Skeletal muscle cell (primary cell): Measurements from ENCODE around the gene KANTR.

Experiments used
- DNase-seq: peaks from one replicate; pipeline ENCODE4 v3.0.0-alpha.2; 2010; ENCODE audit warnings: low read depth
- H3K4me3 ChIP-seq: 2 replicates; pipeline ENCODE4 v1.5.1; 2011; ENCODE audit warnings: low read depth, mild to moderate bottlenecking, control low read depth, low read length, moderate library complexity

KANTR gene, protein sequence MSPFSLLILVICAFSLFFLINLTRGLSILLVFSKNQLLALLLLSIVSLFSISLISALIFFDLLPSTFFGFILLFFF

DNA sequence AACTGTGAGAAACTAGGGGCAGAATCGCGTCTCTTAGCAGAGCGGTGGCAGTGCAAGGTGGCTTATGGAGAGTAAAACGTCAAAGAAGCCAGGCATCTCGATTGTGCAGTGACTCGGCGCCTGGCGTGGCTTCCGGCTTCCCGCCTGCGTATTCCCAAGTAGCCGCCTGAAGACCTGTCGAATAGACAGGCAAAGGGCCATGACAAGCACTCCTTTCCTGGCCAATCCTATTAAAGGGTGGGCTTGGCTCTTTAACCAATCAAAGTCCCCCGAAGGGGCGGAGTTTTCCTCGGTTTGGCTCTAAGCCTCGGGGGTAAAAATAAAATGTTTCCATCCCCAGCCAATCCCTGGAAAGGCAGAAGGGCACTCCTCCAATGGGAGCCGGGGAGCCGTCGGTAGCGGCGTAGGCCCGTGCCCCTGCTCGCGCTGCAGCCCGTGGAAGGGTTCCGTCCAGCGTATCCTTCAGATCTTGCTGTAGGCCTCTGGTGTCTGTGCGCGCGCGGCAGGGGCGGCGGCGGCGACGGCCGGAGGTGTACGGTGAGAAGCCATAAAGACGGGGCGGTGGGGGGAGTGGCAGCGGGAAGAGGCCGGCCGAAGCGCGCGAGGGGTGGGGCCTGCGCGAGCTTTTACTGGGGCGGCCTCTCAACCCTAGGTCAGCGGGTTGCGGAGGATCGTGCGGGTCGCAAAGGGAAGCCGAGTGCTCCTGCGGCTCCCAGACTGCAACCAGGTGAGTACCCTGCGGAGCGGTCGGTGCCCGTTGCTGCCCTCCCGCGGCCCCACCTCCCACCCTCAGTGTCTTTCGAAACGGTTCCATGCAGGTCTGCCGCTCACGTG, at the start of gene KANTR:
Gene KANTR (plus strand): TSS at position 395 of the 834 bp plus-strand sequence. CDS start 30,131 bp downstream, outside the sequence.
- peak; percentile 82 for DNase-seq
- H3K4me3 ChIP-seq, result peak within 1 kb of the TSS; percentile 63

DNA sequence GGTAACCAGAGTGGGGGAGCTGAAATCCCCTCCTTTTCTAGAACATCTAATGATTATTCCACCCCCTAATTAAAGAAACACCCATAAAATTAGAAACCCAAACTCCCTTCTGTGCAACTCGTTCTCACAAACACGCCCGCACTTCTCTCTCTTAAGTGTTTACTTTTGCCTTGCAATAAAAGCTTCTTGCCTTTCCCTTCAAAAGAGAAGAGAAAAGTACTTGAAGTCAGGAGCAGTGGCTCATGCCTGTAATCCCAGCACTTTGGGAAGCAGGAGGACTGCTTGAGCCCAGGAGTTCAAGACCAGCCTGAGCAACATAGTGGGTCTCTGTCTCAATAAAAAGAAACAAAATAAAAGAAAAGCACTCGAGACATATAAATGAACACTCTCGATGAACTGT, 48.9 kb upstream of the KANTR start:
- DNase-seq, result no peak
- H3K4me3 ChIP-seq, result no peak overlapping the region

DNA sequence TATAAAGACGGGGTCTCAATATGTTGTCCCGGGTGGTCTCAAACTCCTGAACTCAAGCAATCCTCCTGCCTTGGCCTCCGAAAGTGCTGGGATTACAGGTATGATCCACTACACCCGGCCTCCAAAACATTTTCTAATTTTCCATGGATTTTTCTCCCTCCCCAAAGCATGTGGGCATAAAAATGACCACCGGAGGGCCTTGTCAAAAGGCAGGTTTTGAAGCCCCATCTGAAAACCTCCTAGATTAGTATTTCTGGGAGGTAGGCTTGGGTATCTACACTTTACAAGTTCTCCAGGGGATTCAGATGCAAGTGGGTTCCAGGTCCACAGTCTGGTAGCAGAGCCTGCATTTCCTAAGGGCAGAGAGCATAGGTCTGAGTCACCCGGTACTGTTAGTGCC, 46.7 kb upstream of the KANTR start:
- no peak for DNase-seq
- H3K4me3 ChIP-seq, result no peak overlapping the region

DNA sequence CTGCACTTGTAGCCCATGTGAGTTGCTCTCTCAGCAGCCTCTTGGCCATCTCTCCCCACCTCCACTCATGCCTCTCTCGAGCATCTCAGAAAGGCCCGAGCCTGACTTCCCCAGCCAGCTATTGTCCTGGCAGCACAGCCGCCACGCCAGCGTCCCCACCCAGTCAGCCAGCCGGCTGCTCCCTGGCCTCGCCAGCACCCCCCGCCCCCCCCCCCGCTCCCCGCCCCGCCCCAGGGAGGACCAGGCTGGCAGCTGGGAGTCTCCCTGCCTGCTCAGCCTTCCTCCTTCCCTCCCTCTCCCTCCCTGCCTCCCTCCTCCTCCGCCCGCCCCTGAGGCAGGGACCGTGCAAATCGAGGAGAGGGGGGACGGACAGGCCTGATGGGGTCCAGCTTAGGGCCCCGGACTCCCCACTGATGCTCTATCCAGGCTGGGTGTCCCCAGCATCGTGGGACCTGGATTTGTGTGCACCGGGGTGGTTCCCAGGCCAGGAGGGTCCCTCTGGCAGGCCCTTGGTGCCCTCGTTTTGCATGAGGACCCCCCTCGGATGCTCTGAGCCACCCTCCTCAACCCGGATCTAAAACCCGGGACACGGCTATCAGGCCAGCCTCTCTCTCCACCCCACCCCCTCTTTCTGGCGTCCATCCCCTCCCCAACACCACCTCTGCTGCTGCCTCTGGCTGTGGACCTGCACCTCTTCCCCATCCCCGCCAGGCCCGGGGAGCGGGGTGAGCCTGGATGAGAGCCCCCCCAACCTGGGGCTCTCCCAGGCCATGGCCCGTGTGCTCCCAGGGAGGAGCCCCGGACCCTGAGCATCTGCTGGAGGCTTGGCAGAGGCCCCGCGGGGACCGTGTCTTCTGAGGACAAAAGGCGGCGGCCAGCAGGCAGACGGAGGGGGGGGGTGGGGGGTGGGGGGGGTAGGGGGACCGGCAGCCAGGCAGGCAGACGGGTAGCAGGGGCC, 45.5 kb upstream of the KANTR start, which contains the start of gene GPR173:
Gene GPR173 (plus strand): TSS at position 621 of the 958 bp plus-strand sequence. CDS start 27,833 bp downstream, outside the sequence.
- peak within 1 kb of the TSS; percentile 66 for H3K4me3 ChIP-seq
- DNase-seq, result peak; percentile 50

DNA sequence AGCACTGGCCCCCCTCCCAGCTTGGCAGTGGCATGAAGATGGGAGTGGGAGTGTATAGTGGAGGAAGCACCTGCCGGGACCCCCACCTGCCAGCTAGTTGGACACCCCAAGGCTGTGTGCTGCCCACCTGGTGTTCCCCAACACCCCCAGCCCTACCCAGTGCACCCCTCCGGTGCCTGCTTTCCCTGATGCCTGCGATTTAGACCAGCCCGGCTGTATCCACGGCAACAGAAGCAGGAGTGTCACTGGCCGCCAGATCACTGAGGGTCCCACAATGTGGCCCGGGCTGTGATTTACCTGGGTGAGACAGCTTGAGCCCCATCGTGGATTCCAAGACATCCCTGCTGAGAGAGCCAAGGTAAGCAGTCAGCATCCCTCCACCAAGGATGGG, 44.8 kb upstream of the KANTR start:
- peak overlapping the region; percentile 66 for H3K4me3 ChIP-seq
- DNase-seq, result no peak

DNA sequence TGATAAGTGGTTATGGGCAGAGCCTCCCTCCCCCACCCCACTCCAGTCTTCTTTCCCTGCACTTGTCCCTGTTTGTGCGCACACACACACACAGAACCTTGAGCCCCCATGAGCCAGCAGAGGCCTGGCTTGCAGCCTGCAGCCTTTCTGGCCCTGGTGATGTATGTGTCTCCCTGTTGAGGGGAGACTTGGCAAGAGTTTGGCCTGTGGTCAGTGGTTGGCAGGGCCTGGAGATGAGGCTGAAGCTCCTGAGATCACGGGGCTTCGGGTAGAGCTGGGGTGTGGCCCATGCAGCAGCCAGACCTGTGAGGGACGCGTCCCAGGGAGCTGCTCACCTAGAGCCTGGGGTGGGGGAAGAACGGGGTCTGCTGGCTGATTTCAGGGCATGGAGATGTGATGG, 43.1 kb upstream of the KANTR start:
- peak overlapping the region; percentile 33 for H3K4me3 ChIP-seq
- no peak for DNase-seq

DNA sequence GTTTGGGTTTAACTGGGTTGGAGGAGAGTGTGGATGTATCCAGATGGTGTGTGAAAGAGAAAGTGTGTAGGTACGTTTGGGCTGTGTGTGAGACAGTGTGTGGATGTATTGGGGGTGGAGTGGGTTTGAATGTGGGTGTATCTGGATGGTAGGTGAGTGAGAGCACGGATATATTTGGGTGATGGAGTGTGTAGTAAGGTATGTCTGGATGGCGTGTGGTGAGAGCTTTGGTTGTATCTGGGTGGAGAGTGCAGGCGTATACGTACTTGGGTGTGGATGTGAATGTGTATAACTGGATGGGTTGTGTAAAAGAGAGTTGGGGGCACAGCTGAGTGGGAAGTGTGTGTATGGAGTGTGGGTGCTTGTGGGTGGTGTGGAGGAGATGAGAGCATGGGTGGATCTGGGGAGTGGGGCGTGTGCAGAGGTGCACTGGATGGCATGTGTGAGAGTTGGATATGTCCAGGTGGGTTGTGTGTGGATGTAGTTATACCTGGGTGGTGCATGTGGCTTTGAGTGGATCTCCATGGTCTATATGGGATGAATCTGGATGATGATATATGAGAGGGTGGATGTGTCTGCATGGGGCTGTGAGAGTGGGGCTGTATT, 38.6 kb upstream of the KANTR start:
- no peak for DNase-seq
- H3K4me3 ChIP-seq, result no peak overlapping the region

DNA sequence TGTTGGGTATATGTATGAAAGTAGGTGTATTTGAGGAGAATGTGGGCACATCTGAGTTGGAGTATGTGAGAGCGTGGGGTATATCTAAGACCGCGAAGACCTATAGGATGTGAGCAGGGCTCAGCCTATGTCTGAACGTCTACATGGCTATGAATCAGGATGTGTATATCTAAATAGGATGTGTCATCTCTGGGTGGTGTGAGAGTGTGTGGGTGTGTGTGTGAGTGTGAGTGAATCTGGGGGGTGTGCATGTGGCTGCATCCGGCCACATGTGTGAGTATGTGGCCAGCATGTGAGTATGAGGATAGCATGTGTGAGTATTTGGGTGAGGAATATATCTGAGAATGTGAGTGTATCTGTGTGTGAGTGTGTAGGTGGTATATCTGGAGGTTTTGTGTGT, 37.6 kb upstream of the KANTR start:
- no peak for DNase-seq

DNA sequence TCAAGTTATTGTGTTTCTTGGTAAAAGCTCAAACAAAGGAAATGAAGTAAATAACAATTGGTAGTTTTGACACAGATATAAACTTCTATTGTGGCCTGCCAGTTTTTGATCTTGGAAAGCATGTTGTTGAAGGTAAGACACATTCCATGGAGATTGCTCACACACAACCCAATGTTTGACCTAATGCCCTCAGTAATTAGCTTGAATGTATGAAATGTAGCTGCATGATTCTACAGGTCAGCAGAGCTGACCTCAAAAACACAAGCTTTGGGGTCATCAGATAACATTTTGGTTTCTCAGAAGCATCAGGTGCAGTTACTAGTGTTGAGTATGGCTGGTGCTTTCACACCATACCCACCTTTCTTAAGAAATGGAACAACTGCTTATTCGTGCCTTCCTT, 28.8 kb upstream of the KANTR start:
- no peak overlapping the region for H3K4me3 ChIP-seq
- no peak for DNase-seq

More for the DNA sequence above, 37.6 kb upstream of the KANTR start:
- no peak overlapping the region for H3K4me3 ChIP-seq

DNA sequence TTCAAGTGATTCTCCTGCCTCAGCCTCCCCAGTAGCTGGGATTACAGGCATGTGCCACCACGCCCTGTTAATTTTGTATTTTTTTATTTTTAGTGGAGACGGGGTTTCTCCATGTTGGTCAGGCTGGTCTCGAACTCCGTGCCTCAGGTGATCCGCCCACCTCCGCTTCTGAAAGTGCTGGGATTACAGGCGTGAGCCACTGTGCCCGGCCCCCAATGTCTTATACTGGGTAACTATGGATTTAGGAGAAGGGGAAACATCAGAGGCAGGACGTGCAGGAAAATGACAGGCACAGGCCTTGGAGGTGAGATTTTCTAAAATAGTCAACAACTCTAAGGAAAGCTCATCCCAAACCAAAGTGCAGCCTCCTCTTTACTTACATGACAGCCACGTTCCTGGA, 22.9 kb upstream of the KANTR start:
- DNase-seq, result no peak
- no peak overlapping the region for H3K4me3 ChIP-seq

DNA sequence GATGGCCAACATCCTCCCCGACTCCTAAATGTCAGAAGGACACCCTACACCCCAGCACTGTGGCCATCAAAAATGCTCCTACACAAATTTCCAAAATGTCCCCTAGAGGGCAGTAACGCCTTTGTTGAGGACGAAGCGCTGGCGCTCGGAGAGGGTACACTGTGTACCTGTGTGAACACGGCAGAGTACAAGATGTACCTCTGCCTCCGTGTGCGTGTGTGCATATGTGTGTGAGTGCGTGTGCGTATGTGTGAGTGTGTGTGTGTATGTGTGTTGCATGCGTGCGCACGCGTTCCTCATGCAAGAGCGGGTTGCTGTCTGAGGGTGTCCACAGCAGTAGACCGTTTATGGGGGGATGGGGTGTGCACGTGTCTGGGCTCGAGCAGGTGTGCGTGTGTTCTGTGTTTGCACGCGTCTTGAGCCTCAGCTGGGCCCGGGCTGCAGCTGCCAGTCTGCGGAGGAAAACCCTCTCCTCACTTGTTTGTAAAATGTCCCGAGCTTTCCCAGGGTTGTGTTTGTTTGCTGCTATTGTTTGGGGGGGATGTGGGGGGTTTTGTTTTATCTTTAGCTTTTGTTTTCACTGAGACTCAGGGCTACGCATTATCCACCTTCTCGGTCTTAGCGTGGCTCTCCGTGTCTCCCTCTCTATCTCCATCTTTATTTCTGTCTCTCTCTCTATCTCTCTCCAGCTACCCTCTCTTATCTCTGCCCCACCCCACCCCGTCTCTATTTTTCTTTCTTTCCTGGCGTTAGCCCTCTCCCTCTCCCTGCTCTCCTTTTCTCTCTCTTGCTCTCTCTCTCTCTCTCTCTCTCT, 22.1 kb upstream of the KANTR start:
- peak; percentile 48 for DNase-seq
- no peak overlapping the region for H3K4me3 ChIP-seq

DNA sequence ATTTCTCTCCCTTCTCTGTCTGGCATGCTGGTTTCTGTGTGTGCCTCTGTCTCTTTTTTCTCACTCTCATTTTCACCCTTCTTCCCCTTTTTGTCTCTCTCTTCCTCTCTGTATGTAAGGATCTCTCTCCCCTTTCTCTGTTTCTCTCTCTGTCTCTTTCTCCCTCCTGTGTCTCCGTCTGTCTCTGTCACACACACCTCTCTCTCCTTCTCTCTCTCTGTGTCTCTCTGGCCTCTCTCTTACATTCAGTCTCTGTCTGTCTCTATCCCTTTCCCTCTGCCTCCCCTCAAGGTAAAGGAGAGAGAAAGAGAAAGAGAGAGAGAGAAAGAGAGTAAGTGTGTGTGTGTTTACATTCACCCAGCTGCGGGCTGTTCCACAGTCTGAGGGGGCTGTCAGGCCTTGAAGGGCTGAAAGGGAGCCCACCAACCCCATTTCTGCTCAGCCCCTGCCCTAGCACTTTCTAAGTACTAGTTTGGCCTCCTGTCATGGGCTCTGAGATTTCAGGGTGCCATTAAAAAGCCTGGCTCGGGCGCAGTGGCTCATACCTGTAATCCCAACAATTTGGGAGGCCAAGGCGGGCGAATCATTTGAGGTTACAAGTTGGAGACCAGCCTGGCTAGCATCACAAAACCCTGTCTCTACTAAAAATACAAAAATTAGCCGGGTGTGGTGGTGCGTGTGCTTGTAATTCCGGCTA, 21.4 kb upstream of the KANTR start:
- no peak overlapping the region for H3K4me3 ChIP-seq
- DNase-seq, result no peak

DNA sequence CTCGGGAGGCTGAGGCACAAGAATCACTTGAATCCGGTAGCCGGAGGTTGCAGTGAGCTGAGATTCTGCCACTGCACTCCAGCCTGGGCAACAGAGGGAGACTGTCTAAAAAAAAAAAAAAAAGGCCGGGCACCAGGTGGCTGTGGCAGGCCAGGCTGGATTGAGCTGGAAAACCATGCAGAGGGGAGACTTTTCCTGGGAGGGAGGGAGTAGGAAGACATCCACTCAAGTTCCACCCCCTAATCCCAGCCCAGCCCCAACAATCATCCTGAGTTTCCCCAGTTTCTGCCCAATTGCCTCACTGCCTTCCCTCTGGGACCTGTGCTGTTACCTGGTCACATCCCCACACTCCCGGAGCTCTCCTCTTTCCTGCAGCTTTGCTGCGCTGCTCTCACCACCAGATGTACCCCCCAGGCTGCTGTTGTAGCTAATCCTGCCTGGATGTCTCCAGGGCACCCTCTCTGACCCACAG, 20.8 kb upstream of the KANTR start:
- no peak for DNase-seq
- no peak overlapping the region for H3K4me3 ChIP-seq

DNA sequence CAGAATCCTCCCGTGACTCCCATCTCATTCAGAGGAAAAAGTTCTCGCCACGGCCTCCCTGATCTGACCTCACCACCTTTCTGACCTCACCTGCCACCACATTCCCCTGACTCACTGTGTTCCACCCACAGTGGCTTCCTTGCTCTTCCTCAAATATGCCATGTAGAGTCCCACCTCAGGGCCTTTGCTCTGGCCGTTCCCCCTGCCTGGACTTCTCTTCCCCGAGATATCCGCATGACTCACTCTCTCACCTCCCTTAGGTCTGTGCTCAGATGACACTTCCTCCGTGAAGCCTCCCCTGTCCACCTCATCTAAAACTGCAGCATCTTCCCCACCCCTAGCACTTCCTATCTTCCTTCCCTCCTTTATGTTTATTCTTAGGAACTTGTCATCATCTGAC, 18.9 kb upstream of the KANTR start:
- no peak for DNase-seq
- no peak overlapping the region for H3K4me3 ChIP-seq

DNA sequence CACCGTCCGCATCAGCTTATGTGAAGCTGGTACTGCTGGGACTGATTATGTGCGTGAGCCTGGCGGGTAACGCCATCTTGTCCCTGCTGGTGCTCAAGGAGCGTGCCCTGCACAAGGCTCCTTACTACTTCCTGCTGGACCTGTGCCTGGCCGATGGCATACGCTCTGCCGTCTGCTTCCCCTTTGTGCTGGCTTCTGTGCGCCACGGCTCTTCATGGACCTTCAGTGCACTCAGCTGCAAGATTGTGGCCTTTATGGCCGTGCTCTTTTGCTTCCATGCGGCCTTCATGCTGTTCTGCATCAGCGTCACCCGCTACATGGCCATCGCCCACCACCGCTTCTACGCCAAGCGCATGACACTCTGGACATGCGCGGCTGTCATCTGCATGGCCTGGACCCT, 17.3 kb upstream of the KANTR start:
- no peak overlapping the region for H3K4me3 ChIP-seq
- no peak for DNase-seq

DNA sequence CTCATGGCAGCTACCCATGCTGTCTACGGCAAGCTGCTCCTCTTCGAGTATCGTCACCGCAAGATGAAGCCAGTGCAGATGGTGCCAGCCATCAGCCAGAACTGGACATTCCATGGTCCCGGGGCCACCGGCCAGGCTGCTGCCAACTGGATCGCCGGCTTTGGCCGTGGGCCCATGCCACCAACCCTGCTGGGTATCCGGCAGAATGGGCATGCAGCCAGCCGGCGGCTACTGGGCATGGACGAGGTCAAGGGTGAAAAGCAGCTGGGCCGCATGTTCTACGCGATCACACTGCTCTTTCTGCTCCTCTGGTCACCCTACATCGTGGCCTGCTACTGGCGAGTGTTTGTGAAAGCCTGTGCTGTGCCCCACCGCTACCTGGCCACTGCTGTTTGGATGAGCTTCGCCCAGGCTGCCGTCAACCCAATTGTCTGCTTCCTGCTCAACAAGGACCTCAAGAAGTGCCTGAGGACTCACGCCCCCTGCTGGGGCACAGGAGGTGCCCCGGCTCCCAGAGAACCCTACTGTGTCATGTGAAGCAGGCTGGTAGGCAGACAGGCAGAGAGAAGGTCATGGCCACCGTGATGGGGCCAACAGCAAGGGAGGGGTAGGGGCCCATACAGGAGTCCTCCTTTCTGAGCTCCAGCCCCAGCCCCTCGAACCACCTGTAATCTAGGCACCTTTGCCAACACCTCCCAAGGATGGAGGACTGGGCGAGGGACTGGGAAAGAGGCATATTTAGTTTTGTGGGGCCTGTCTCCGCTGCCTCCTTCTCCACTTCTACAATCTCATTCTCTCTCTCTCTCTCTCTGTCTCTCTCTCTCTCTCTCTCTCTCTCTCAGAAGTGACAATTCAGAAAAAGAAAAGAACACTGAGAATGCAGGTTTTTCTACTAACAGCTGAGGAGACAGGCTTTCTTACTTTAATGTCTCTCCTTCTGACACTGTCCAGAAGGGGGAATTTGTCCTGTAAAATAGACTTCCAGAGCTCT, 16.4 kb upstream of the KANTR start:
- H3K4me3 ChIP-seq, result no peak overlapping the region
- no peak for DNase-seq

DNA sequence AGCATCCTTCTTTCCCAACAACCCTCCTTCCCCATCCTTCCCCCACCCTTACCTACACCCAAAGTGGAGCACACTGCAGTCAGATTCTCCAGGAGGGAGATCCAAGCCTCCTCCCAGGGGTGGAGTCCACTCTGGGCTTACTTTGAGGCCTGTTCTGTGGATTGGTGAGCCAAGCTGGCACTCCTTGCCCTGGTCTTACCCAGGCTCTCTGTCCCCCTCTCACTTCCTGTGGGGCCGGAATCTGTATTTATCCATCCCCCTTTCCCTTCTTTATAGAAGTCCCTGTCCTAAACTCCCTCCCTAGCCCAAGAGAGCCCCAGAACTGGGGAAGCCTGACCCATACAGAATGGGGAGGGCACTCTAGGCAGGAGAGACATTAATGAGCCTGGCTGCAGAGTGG, 15.0 kb upstream of the KANTR start:
- no peak overlapping the region for H3K4me3 ChIP-seq
- DNase-seq, result no peak
